GM12875 (cell line): ENCODE data around the gene TVP23C.

Experiments used
- H3K4me3 ChIP-seq: one replicate; pipeline ENCODE4 v1.5.1; 2011; ENCODE audit warnings: low read depth, low read length, control low read depth
- CTCF ChIP-seq: IDR thresholded peaks from 2 replicates; pipeline ENCODE4 v1.5.1; 2011; ENCODE audit warnings: low read depth, mild to moderate bottlenecking, control low read depth, inconsistent platforms, low read length, moderate library complexity, borderline replicate concordance; ENCODE audit not compliant: insufficient read depth

TVP23C gene

DNA sequence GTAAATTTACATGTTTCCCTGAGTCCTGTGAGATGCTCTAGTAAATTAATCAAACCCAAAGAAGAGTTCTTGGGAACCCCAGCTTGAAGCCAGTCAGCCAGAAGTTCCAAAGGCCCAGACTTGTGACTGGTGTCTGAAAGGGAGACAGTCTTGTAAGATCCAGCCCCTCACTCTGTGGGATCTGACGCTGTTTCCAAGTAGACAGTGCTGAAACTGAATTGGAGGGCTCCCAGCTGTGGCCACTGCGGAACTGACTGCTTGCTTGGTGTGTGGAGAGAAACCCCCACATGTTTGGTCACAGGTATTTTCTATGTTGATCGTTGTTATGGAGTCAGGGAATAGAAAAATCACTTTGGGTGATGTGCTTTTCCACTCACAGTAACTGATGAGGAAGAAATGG, 90.4 kb downstream of the TVP23C start:
- no peak overlapping the region for H3K4me3 ChIP-seq
- TF ChIP-seq CTCF = no peak

- no peak for TF ChIP-seq CTCF
These were observed 92.7 kb downstream of the TVP23C start for GRCh38 chr17:15470536-15470935.

DNA sequence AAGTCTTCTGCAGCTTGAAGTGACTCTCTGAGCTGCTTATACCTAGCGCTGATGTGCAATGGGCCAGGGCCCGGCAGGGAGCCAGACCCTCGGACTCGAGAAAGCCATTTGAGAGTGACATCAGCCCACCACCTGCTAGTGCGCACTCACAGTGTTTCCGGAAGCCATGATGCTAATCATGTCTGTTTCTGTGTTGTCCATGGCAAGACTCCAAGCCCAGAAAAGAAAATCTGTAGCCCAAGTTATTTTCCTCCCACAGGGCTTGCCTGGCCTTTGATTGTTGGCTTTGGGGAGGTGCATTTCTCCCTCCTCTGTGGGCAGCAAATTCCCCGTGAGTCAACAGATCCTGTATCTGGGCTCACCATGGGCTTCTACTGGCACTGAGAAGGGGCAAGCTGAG, 94.0 kb downstream of the TVP23C start:
- no peak for TF ChIP-seq CTCF
- H3K4me3 ChIP-seq = no peak overlapping the region

More at GRCh38 chr17:15470536-15470935, 92.7 kb downstream of the TVP23C start:
- H3K4me3 ChIP-seq = no peak overlapping the region

GRCh38 chr17:15468126-15468525, 95.2 kb downstream of the TVP23C start:
- H3K4me3 ChIP-seq = no peak overlapping the region
- no peak for TF ChIP-seq CTCF

GRCh38 chr17:15467592-15467991, 95.7 kb downstream of the TVP23C start, which contains the start of gene CDRT4:
Gene CDRT4, minus strand, starts transcription at chr17:15467621. Its CDS starts 27,383 bp downstream, at chr17:15440238.
- no peak for TF ChIP-seq CTCF
- no peak within 1 kb of the TSS for H3K4me3 ChIP-seq

- no peak for TF ChIP-seq CTCF
These were observed 97.2 kb downstream of the TVP23C start for GRCh38 chr17:15466131-15466530.

GRCh38 chr17:15465045-15465701, 98.1 kb downstream of the TVP23C start:
- H3K4me3 ChIP-seq = no peak overlapping the region
- TF ChIP-seq CTCF = no peak

More at GRCh38 chr17:15466131-15466530, 97.2 kb downstream of the TVP23C start:
- H3K4me3 ChIP-seq = no peak overlapping the region
